VCaP (cell line): ENCODE data around the gene ST3GAL3.

Experiments
- H3K27ac ChIP-seq: fragments of 450-650 bp; 2 replicates; pipeline ENCODE4 v1.5.1; 2017
- CTCF ChIP-seq: fragments of 450-650 bp; conservative IDR thresholded peaks from 2 replicates; pipeline ENCODE4 v1.5.1; 2017; ENCODE audit warnings: mild to moderate bottlenecking, moderate library complexity

ST3GAL3 gene

GRCh38 chr1:43957407-43958040 is 250.2 kb downstream of the ST3GAL3 start:
- no peak for TF ChIP-seq CTCF
- no peak overlapping the region for H3K27ac ChIP-seq

GRCh38 chr1:43958351-43959255 is 251.3 kb downstream of the ST3GAL3 start:
- TF ChIP-seq CTCF = no peak
- no peak overlapping the region for H3K27ac ChIP-seq

- no peak overlapping the region for H3K27ac ChIP-seq
- no peak for TF ChIP-seq CTCF
These were observed 253.5 kb downstream of the ST3GAL3 start for GRCh38 chr1:43960798-43961197.

- no peak for TF ChIP-seq CTCF
- H3K27ac ChIP-seq = no peak overlapping the region
These were observed 254.4 kb downstream of the ST3GAL3 start for GRCh38 chr1:43961692-43962091.

- TF ChIP-seq CTCF = no peak
- H3K27ac ChIP-seq = no peak overlapping the region
These were observed 255.0 kb downstream of the ST3GAL3 start for GRCh38 chr1:43962324-43962723.

- TF ChIP-seq CTCF = no peak
- H3K27ac ChIP-seq = no peak overlapping the region
These were observed 255.7 kb downstream of the ST3GAL3 start for GRCh38 chr1:43963006-43963405.

- no peak overlapping the region for H3K27ac ChIP-seq
- TF ChIP-seq CTCF = no peak
These were observed 256.6 kb downstream of the ST3GAL3 start for GRCh38 chr1:43963890-43964289.
